GM10248 (cell line): Measurements from ENCODE around the gene NOL8.

ENCODE experiments used
- CTCF ChIA-PET: fragments of 300-600 bp; sonication (Branson Sonifier 250); formaldehyde crosslinking; extraction: SDS; loops from one replicate; lab custom pipeline; 2021; ENCODE audit warnings: antibody characterized with exemption; lab: Yijun Ruan, JAX
- POLR2A ChIA-PET: fragments of 350-650 bp; sonication (Branson Sonifier 250); formaldehyde crosslinking; extraction: SDS; loops from one replicate; lab custom pipeline; 2020; ENCODE audit warnings: antibody characterized with exemption; lab: Yijun Ruan, JAX
- DNase-seq: peaks from one replicate; pipeline ENCODE4 v3.0.0; 2012; ENCODE audit errors: extremely low spot score
- TF ChIP-seq, protein P1 (sequence below): IDR thresholded peaks from 2 replicates; pipeline ENCODE4 v1.5.1; 2012; ENCODE audit warnings: mild to moderate bottlenecking, low read depth; ENCODE audit errors: extremely low read depth, missing control alignments, control extremely low read depth

NOL8 gene

DNA sequence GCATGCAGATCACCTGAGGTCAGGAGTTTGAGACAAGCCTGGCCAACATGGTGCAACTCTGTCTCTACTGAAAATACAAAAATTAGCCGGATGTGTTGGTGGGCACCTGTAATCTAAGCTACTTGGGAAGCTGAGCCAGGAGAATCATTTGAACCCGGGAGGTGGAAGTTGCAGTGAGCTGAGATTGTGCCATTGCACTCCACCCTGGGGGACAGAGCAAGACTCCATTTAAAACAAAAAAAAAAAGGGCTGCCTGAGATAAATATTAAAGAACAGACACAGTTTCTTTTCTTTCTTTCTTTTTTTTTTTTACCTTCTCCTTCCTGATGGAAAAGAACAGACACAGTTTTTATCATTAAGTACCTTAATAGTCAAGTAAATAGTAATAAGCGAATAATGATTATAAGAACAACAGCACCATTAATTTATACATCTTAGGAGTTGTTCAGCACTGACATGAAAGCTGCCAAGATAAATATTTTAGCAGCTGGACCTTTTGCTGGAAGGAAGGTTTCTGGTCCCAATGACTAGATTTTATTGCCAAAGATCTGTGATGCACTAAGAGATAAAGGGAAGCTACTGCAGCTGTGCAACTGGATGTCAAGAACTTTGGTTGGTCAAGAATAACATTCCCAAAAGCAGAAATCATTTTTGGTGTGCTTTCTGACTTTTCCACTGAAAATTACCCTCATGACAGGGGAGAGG is 7.6 kb upstream of the NOL8 start:
- POLR2A ChIA-PET, result no interaction called here
- TF ChIP-seq, protein P1, sequence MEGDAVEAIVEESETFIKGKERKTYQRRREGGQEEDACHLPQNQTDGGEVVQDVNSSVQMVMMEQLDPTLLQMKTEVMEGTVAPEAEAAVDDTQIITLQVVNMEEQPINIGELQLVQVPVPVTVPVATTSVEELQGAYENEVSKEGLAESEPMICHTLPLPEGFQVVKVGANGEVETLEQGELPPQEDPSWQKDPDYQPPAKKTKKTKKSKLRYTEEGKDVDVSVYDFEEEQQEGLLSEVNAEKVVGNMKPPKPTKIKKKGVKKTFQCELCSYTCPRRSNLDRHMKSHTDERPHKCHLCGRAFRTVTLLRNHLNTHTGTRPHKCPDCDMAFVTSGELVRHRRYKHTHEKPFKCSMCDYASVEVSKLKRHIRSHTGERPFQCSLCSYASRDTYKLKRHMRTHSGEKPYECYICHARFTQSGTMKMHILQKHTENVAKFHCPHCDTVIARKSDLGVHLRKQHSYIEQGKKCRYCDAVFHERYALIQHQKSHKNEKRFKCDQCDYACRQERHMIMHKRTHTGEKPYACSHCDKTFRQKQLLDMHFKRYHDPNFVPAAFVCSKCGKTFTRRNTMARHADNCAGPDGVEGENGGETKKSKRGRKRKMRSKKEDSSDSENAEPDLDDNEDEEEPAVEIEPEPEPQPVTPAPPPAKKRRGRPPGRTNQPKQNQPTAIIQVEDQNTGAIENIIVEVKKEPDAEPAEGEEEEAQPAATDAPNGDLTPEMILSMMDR, result no peak
- no peak for DNase-seq
- CTCF ChIA-PET, result interaction anchor here (3.0 kb wide), 1 partner anchor 8 kb away, joined by 15 read pairs; the partner anchor contains the start of genes CENPP and NOL8

DNA sequence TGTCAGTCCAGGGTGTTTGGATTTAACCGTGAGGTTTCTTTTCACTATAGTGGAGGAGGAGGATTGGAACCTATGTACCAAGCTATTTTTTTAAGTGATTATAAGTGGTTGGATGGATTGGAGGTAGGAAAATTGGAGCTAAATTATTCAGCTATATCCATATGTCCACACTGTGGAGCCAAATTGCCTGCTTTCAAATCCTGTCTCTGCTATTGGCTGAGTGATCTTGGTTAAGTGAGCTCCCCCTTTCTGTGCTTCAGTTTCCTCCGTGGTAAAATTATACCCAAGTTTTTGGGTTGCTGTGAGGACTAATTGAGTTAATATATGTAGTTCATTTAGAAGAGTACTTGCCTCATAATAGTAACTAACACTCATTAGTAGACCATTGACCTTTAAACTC is 3.1 kb upstream of the NOL8 start:
- POLR2A ChIA-PET, result no interaction called here
- TF ChIP-seq, protein P1, result peak; percentile 9
- peak; percentile 26 for DNase-seq
- CTCF ChIA-PET, result interaction anchor here (0.7 to 1.7 kb wide), 10 partner anchors 8 to 463 kb away, joined by 3 to 16 read pairs (median 3); no protein-coding TSS in a partner anchor

DNA sequence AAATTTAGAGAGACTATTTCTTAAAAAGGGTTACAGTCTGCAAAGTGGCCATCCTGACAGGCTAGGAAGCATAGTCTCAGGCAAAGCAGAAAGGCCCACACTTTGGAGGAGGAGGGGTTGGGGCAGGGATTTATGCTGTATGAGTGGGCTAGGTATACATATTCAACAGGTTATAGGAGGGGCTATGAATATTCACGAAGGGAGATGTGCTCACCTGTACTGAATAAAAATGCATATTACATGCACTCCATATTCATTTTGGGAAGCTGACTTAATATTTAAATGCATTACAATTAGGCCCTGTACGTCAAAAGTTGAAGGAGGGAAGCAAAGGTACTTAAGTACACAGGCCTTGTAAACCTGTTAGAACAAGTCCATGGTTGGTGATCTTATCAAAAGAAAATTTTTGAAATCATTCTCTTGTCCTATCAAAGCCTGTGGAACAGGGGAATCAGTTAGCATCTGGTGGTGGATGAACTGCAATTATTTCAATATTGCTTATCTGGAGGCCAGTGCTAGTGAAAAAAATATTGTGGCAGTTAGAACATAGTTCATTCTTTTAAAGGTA is 2.2 kb upstream of the NOL8 start:
- CTCF ChIA-PET, result interaction anchor here (1.6 to 2.1 kb wide), 4 partner anchors 27 to 464 kb away, joined by 4 to 12 read pairs (median 6); no protein-coding TSS in a partner anchor
- POLR2A ChIA-PET, result no interaction called here
- TF ChIP-seq, protein P1, result no peak
- no peak for DNase-seq

DNA sequence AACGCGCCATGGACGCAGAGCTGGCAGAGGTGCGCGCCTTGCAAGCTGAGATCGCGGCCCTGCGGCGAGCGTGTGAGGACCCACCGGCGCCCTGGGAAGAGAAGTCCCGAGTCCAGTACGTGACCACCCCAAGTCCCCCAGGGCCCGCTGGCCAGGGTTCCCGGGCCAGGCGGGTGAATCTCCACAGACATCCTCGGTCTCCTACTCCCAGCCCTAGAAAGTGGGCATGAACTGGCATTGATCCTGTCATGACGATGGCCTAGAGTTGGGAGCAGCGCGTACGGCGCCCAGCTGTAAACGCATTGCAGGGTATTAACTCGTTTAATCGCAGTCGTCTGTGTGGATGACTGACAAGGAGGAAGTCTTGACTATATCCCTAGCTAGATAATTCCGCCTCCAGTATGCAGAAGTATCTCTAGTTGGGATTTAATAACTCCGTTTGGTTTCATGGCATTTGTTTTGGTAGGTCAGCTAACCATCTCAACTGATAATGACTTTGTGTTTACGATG is 896 bp upstream of the NOL8 start:
- TF ChIP-seq, protein P1, result no peak
- ChIA-PET POLR2A (interaction anchor here (0.8 to 1.6 kb wide), 2 partner anchors 9 to 344 kb away, joined by 3 to 6 read pairs; partner anchors contain the start of gene IPPK), CTCF (interaction anchor here (0.8 to 3.4 kb wide), 13 partner anchors 7 to 465 kb away, joined by 3 to 15 read pairs (median 4); no protein-coding TSS in a partner anchor)
- no peak for DNase-seq

DNA sequence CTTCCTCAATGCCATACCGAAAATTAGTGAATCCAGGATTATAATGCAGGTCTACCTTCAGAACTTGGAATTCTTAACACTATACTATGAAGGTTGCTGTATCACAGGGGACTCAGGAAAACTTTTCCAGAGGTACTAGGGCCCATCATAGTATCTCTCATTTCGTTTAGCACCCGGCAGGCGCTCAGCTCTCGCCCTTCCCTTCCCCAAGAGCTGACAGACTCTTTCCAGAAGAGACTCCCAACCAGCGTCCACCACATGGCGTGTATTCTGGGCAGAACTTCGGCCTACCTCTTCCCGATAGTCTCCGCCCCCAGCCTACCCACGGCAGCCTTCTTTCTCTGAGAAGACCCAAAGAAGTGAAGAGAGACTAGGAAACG is 271 bp downstream of the NOL8 start:
- CTCF ChIA-PET, result interaction anchor here (1.0 to 3.4 kb wide), 3 partner anchors 9 to 187 kb away, joined by 3 to 15 read pairs (median 5); no protein-coding TSS in a partner anchor
- no peak for DNase-seq
- POLR2A ChIA-PET, result no interaction called here
- TF ChIP-seq, protein P1, result no peak

DNA sequence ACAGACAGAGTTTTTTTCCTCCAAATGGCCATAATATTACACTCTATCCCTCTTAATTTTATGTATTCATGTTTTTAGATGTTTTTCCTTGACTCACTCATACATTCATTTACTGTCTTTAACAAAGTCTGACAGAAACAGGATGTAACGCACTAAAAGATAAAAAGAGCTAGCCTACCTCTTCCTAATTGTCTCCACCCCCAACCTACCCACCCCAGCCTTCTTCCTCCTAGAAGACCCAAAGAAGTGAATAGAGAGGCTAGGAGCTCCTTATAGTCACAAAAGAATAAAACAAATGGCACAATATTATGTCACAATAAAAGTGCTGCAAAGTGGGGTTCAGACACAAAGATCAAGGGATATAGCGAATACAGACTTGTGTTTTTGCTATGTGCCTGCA is 719 bp downstream of the NOL8 start:
- CTCF ChIA-PET, result interaction anchor here (1.0 to 3.4 kb wide), 3 partner anchors 9 to 186 kb away, joined by 3 to 15 read pairs (median 5); no protein-coding TSS in a partner anchor
- DNase-seq, result no peak
- POLR2A ChIA-PET, result no interaction called here
- TF ChIP-seq, protein P1, result no peak
